Activated CD8-positive, alpha-beta T cell treated with anti-CD3 and anti-CD28 coated beads for 36 hours (primary cell): Measurements from ENCODE around the gene QRFP. TPM values are rescaled to one million over a fixed set of nuclear protein-coding genes. Genes with fewer than 3 reads are reported as not detected.

ENCODE experiments used
- ATAC-seq: fragments of 200-7000 bp; cut with Tn5 transposase; one replicate; pipeline ENCODE4 v1.10.0; 2021; ENCODE audit warnings: mild to moderate bottlenecking, moderate library complexity
- CTCF ChIA-PET: fragments of 350-600 bp; sonication (Branson Sonifier 250); formaldehyde crosslinking; loops from one replicate; lab custom pipeline; 2021; ENCODE audit warnings: antibody characterized with exemption; lab: Charles Lee
- POLR2A ChIA-PET: fragments of 350-600 bp; sonication (Branson Sonifier 250); formaldehyde crosslinking; loops from one replicate; lab custom pipeline; 2021; ENCODE audit warnings: antibody characterized with exemption; lab: Charles Lee
- DNase-seq: peaks from one replicate; pipeline ENCODE4 v3.0.0-alpha.2; 2020
- H3K27ac Mint-ChIP-seq: one replicate; pipeline ENCODE4 v1.8.0; 2021; ENCODE audit warnings: mild to moderate bottlenecking, mixed read lengths
- H3K27me3 Mint-ChIP-seq: one replicate; pipeline ENCODE4 v1.8.0; 2021; ENCODE audit warnings: mixed read lengths
- H3K36me3 Mint-ChIP-seq: one replicate; pipeline ENCODE4 v1.8.0; 2021; ENCODE audit warnings: low read depth, mixed read lengths
- H3K4me1 Mint-ChIP-seq: one replicate; pipeline ENCODE4 v1.8.0; 2021; ENCODE audit warnings: low read depth, mixed read lengths
- H3K4me3 Mint-ChIP-seq: one replicate; pipeline ENCODE4 v1.8.0; 2021; ENCODE audit warnings: mild to moderate bottlenecking, moderate library complexity, mixed read lengths
- H3K9me3 Mint-ChIP-seq: one replicate; pipeline ENCODE4 v1.8.0; 2021; ENCODE audit warnings: mixed read lengths
- CTCF ChIP-seq: fragments of 200-600 bp; IDR thresholded peaks from one replicate; pipeline ENCODE4 v1.8.0; 2022; ENCODE audit warnings: antibody characterized with exemption, mild to moderate bottlenecking
- intact Hi-C: fragments of 100-400 bp; cut with micrococcal nuclease; formaldehyde crosslinking; loops from one replicate; pipeline ENCODE4 v1.10.0; 2022
- total RNA-seq, 2 experiments: library from RNA; stranded (reverse); gene quantifications; one replicate each; pipeline ENCODE4 v1.2.3, GENCODE V29; 2021

The QRFP gene
- total RNA-seq, 2 experiments from 2014 or later: not detected

GRCh38 chr9:130906735-130907416 lies 10.3 kb upstream of the QRFP start:
- ChIA-PET CTCF (interaction anchor here (1.2 kb wide), 1 partner anchor 140 kb away, joined by 3 read pairs; no protein-coding TSS in a partner anchor), POLR2A (no interaction called here)
- TF ChIP-seq CTCF: no peak
- no peak for DNase-seq
- no peaks in the 10 kb centered on the region for H3K9me3 Mint-ChIP-seq
- H3K4me3 Mint-ChIP-seq: no peak overlapping the region
- intact Hi-C loops: no loop called here
- ATAC-seq: no peak
- no peaks in the 10 kb centered on the region for H3K36me3 Mint-ChIP-seq
- H3K27me3 Mint-ChIP-seq: peaks cover 4% of the 10 kb centered on the region
- H3K4me1 Mint-ChIP-seq: no peaks in the 10 kb centered on the region
- H3K27ac Mint-ChIP-seq: no peak overlapping the region

DNA sequence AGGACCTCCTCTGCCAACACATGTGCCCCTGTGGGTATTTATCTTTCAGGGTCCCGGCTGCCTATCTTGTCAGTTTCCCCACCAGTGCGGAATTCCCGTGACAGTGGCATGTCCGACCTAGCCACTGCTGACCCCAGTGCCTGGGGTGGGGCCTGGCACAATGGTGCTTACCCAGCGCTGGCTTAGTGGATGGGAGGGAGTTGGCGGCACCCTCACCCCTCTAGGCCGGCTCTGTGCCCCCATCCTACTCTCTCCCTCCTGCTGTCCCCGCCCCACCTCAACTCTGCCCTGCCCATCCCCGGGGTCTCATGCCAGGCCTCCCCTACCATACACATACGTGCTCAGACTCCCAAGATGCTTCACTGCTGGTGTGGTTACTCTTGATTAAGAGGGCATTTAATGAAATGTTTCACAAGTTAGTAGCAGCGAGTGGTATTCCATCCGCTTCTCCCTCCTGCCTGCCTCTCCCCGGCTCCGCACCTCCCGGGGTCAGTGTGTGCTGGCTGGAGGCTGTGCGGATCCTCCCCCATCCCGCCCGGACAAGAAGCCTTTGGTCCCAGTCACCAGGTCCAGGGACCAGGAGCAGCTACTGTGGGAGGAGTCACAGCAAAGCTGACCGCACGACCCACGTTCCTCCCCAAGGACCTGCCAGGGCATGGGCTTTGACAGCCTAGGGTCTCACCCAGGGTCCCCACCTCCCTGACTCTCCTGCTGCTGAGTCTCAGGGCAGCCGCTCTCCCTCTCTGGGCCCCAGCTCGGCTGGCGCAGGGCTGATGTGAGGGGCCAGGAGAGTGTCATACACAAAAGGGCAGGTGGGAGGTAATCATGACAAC lies 9.5 kb upstream of the QRFP start:
- intact Hi-C loops: no loop called here
- CTCF ChIA-PET: interaction anchor here (1.2 kb wide), 1 partner anchor 140 kb away, joined by 5 read pairs; no protein-coding TSS in a partner anchor
- no peak for TF ChIP-seq CTCF
- no peaks in the 10 kb centered on the region for H3K9me3 Mint-ChIP-seq
- no peak for DNase-seq
- H3K4me1 Mint-ChIP-seq: no peaks in the 10 kb centered on the region
- H3K27me3 Mint-ChIP-seq: peaks cover 4% of the 10 kb centered on the region
- POLR2A ChIA-PET: no interaction called here
- H3K27ac Mint-ChIP-seq: no peak overlapping the region
- no peak for ATAC-seq
- H3K36me3 Mint-ChIP-seq: no peaks in the 10 kb centered on the region
- H3K4me3 Mint-ChIP-seq: no peak overlapping the region

GRCh38 chr9:130905125-130905901 lies 8.7 kb upstream of the QRFP start:
- intact Hi-C loops: no loop called here
- no peaks in the 10 kb centered on the region for H3K4me1 Mint-ChIP-seq
- no peak for ATAC-seq

More at GRCh38 chr9:130905125-130905901, 8.7 kb upstream of the QRFP start:
- H3K4me3 Mint-ChIP-seq: no peak overlapping the region
- POLR2A ChIA-PET: interaction anchor here (0.7 kb wide), 1 partner anchor 99 kb away, joined by 3 read pairs; no protein-coding TSS in a partner anchor
- H3K27ac Mint-ChIP-seq: no peak overlapping the region
- peaks cover 4% of the 10 kb centered on the region for H3K27me3 Mint-ChIP-seq
- no peaks in the 10 kb centered on the region for H3K9me3 Mint-ChIP-seq
- TF ChIP-seq CTCF: no peak
- H3K36me3 Mint-ChIP-seq: no peaks in the 10 kb centered on the region
- CTCF ChIA-PET: interaction anchor here (1.2 kb wide), 1 partner anchor 141 kb away, joined by 5 read pairs; no protein-coding TSS in a partner anchor
- DNase-seq: no peak
